ENCODE results near the gene GRIA2.

GRCh38 chr4:157327666-157328065 lies 107.1 kb downstream of the GRIA2 start:
- TF ChIP-seq POLR2AphosphoS5 (IDR thresholded peaks at IDR 0.05; ENCODE audit: low read depth, low read length) (no peak), POLR2A (IDR thresholded peaks at IDR 0.05; ENCODE audit: low read depth, low read length) (no peak), TAF1 (IDR thresholded peaks at IDR 0.05; ENCODE audit: low read depth, low read length) (no peak)
